Endodermal cell (in vitro differentiated cells): ENCODE measurements around the gene CNNM1. TPM values are rescaled to one million over a fixed set of nuclear protein-coding genes. Genes with fewer than 3 reads are reported as not detected.

Source experiments
- DNase-seq: peaks from one replicate; pipeline ENCODE4 v3.0.0-alpha.2; 2017
- H3K27ac ChIP-seq: 2 replicates; pipeline ENCODE4 v1.5.1; 2013; ENCODE audit warnings: mild to moderate bottlenecking, low read depth, low read length, moderate library complexity
- H3K27me3 ChIP-seq: 2 replicates; pipeline ENCODE4 v1.6.1; 2013; ENCODE audit warnings: mild to moderate bottlenecking, low read length, moderate library complexity; ENCODE audit not compliant: insufficient read depth, control insufficient read depth, poor library complexity, severe bottlenecking
- H3K36me3 ChIP-seq: 2 replicates; pipeline ENCODE4 v1.7.0; 2013; ENCODE audit warnings: mild to moderate bottlenecking, low read length, moderate library complexity; ENCODE audit not compliant: control insufficient read depth, insufficient read depth
- H3K4me1 ChIP-seq: one replicate; pipeline ENCODE4 v1.7.0; 2013; ENCODE audit warnings: low read length; ENCODE audit not compliant: control insufficient read depth, insufficient read depth
- H3K4me3 ChIP-seq: 2 replicates; pipeline ENCODE4 v1.5.1; 2013; ENCODE audit warnings: mild to moderate bottlenecking, low read length, moderate library complexity
- H3K9ac ChIP-seq: 2 replicates; pipeline ENCODE4 v1.6.1; 2013; ENCODE audit warnings: mild to moderate bottlenecking, low read length, moderate library complexity; ENCODE audit not compliant: poor library complexity, severe bottlenecking; ENCODE audit errors: extremely low read depth
- H3K9me3 ChIP-seq: 2 replicates; pipeline ENCODE4 v1.6.1; 2013; ENCODE audit warnings: mild to moderate bottlenecking, low read length, moderate library complexity; ENCODE audit not compliant: control insufficient read depth
- H3K27ac Mint-ChIP-seq: 2 replicates; pipeline ENCODE4 v1.8.0; 2020; ENCODE audit warnings: mixed read lengths
- H3K27me3 Mint-ChIP-seq: 2 replicates; pipeline ENCODE4 v1.8.0; 2021; ENCODE audit warnings: mild to moderate bottlenecking, mixed read lengths; ENCODE audit not compliant: insufficient read depth
- H3K36me3 Mint-ChIP-seq: 2 replicates; pipeline ENCODE4 v1.8.0; 2020; ENCODE audit warnings: low read depth, mixed read lengths
- H3K4me1 Mint-ChIP-seq: 2 replicates; pipeline ENCODE4 v1.8.0; 2020; ENCODE audit warnings: mixed read lengths
- H3K4me3 Mint-ChIP-seq: 2 replicates; pipeline ENCODE4 v1.8.0; 2020; ENCODE audit warnings: mild to moderate bottlenecking, moderate library complexity, mixed read lengths
- H3K9me3 Mint-ChIP-seq: 2 replicates; pipeline ENCODE4 v1.8.0; 2020; ENCODE audit warnings: mild to moderate bottlenecking, mixed read lengths
- CTCF ChIP-seq: fragments of 200-600 bp; sonication (generic); conservative IDR thresholded peaks from 2 replicates; pipeline ENCODE4 v1.5.0; 2021; ENCODE audit warnings: antibody characterized with exemption, mild to moderate bottlenecking
- WGBS, 2 experiments: methylation state at CpG; one replicate each; pipeline versions ENCODE4 v1.1.5 to v1.1.7; 2013; ENCODE audit warnings: missing lambda C conversion rate in 2 of 2, mixed read lengths in 1 of 2; ENCODE audit not compliant: insufficient coverage in 1 of 2, insufficient read length in 1 of 2; 5-methylcytosine and 5-hydroxymethylcytosine counted together
- long read RNA-seq, 4 experiments: library from polyadenylated mRNA in 2 of 4; library from RNA in 1 of 4; library from capped mRNA in 1 of 4; stranded (forward) in 3 of 4; unstranded in 1 of 4; transcript quantifications; one replicate each; pipeline ENCODE4 v2.0.0, GENCODE V29; 2020 to 2021; ENCODE audit warnings: inconsistent platforms in 1 of 4
- polyA plus RNA-seq, 2 experiments: library from polyadenylated mRNA; stranded (reverse); fragments of 50-300 nt; gene quantifications; one replicate each; pipeline ENCODE4 v1.2.3, GENCODE V29; 2013
- total RNA-seq, 2 donors: library from RNA; stranded (reverse); fragmentation: NEBNext Ultra II Directional in 1 of 2; extraction: Animal tissue kit (Norgen Biotek cat#: 25700) in 1 of 2; gene quantifications; 2 replicates in 1 of 2; 3 replicates in 1 of 2; pipeline ENCODE4 v1.2.1, GENCODE V29; 2021

CNNM1 gene
- 1 to 10 TPM; 2.8 to 3.8 TPM for total RNA-seq
- polyA plus RNA-seq (2013, experiment 1 of 2) = 1.5 TPM
- 1.4 TPM for polyA plus RNA-seq (2013, experiment 2 of 2)
- long read RNA-seq, experiment 1, partial matches to known transcripts = 0 of 2 reads
- long read RNA-seq, experiment 1, other reads (novel, unspliced or antisense) = 2 of 2 reads
- long read RNA-seq, experiment 2, full-length matches to known transcripts = 6 of 17 reads
- long read RNA-seq, experiment 2, partial matches to known transcripts = 9 of 17 reads
- long read RNA-seq, experiment 2, other reads (novel, unspliced or antisense) = 2 of 17 reads
- long read RNA-seq, experiment 3, full-length matches to known transcripts = 3 of 6 reads
- long read RNA-seq, experiment 3, partial matches to known transcripts = 1 of 6 reads
- long read RNA-seq, experiment 3, other reads (novel, unspliced or antisense) = 2 of 6 reads
- long read RNA-seq, experiment 4 = 0 reads

GRCh38 chr10:99329304-99329553 is at the start of gene CNNM1:
CNNM1 (plus strand) TSS chr10:99329356; CDS start chr10:99329388, 32 bp downstream.
- Histone ChIP-seq H3K4me3 (peak within 1 kb of the TSS; percentile 82), H3K9ac (no peak within 1 kb of the TSS), H3K27ac (no peak within 1 kb of the TSS), H3K27me3 (peaks cover 40% of the 10 kb centered on the region), H3K36me3 (peaks cover 4% of the 10 kb centered on the region), H3K4me1 (peaks cover 3% of the 10 kb centered on the region), H3K9me3 (no peaks in the 10 kb centered on the region)
- no peaks in the 10 kb centered on the region for H3K36me3 Mint-ChIP-seq
- peaks cover 21% of the 10 kb centered on the region for H3K4me1 Mint-ChIP-seq
- peak; percentile 88 for DNase-seq
- H3K4me3 Mint-ChIP-seq = peak within 1 kb of the TSS; percentile 39
- whole genome bisulfite sequencing, 2 experiments = 0 to 1% methylated on average over 6 to 24 of the region's 24 CpGs
- peaks cover 48% of the 10 kb centered on the region for H3K27me3 Mint-ChIP-seq
- no peak for TF ChIP-seq CTCF
- H3K9me3 Mint-ChIP-seq = peaks cover 2% of the 10 kb centered on the region
- no peak within 1 kb of the TSS for H3K27ac Mint-ChIP-seq

- H3K36me3 Mint-ChIP-seq = peaks cover 3% of the 10 kb centered on the region
- peaks cover 4% of the 10 kb centered on the region for H3K4me1 Mint-ChIP-seq
- peaks cover 2% of the 10 kb centered on the region for H3K27me3 Mint-ChIP-seq
- H3K4me3 Mint-ChIP-seq = no peak overlapping the region
- no peak for TF ChIP-seq CTCF
- no peak overlapping the region for H3K27ac Mint-ChIP-seq
- Histone ChIP-seq H3K27ac (no peak overlapping the region), H3K4me1 (no peaks in the 10 kb centered on the region), H3K27me3 (no peaks in the 10 kb centered on the region), H3K9ac (no peak overlapping the region), H3K36me3 (no peaks in the 10 kb centered on the region), H3K9me3 (peaks cover 12% of the 10 kb centered on the region), H3K4me3 (no peak overlapping the region)
- WGBS, 2 experiments = 50% methylated on average over 1 of the region's 1 CpG; no CpG with 5 or more reads in 1 of the 2 experiments
- H3K9me3 Mint-ChIP-seq = peaks cover 14% of the 10 kb centered on the region
- no peak for DNase-seq
Measured at GRCh38 chr10:99279626-99280111, 49.5 kb upstream of the CNNM1 start.

GRCh38 chr10:99280472-99280871 is 48.7 kb upstream of the CNNM1 start:
- H3K4me3 Mint-ChIP-seq = no peak overlapping the region
- H3K27ac Mint-ChIP-seq = no peak overlapping the region
- peaks cover 4% of the 10 kb centered on the region for H3K4me1 Mint-ChIP-seq

More at GRCh38 chr10:99280472-99280871, 48.7 kb upstream of the CNNM1 start:
- TF ChIP-seq CTCF = no peak
- WGBS, 2 experiments = 64 to 73% methylated on average over 2 of the region's 2 CpGs
- peaks cover 14% of the 10 kb centered on the region for H3K9me3 Mint-ChIP-seq
- DNase-seq = no peak
- Histone ChIP-seq H3K9me3 (peaks cover 13% of the 10 kb centered on the region), H3K4me3 (no peak overlapping the region), H3K27me3 (no peaks in the 10 kb centered on the region), H3K4me1 (no peaks in the 10 kb centered on the region), H3K36me3 (no peaks in the 10 kb centered on the region), H3K9ac (no peak overlapping the region), H3K27ac (no peak overlapping the region)
- H3K27me3 Mint-ChIP-seq = peaks cover 2% of the 10 kb centered on the region
- peaks cover 3% of the 10 kb centered on the region for H3K36me3 Mint-ChIP-seq
